Transverse colon (tissue), 4 donors: ENCODE results near the gene WBP1L. TPM values are rescaled to one million over a fixed set of nuclear protein-coding genes. Genes with fewer than 3 reads are reported as not detected.

Source experiments
- DNase-seq: peaks from one replicate; pipeline ENCODE4 v3.0.0-alpha.2; 2019
- H3K27ac ChIP-seq, 4 donors: fragments of 200-600 bp; sonication (generic); 2 replicates each; pipeline ENCODE4 v1.5.1; 2016 to 2018; ENCODE audit warnings: inconsistent platforms in 4 of 4
- H3K27me3 ChIP-seq: fragments of 200-600 bp; sonication (generic); 2 replicates; pipeline ENCODE4 v1.5.1; 2017; ENCODE audit warnings: inconsistent platforms
- H3K36me3 ChIP-seq, 4 donors: fragments of 200-600 bp; sonication (generic); 2 replicates each; pipeline ENCODE4 v1.5.1; 2017 to 2019; ENCODE audit warnings: inconsistent platforms in 4 of 4
- H3K4me1 ChIP-seq, 4 donors: fragments of 200-600 bp; sonication (generic); 2 replicates each; pipeline ENCODE4 v1.5.1; 2017 to 2020; ENCODE audit warnings: inconsistent platforms in 4 of 4
- H3K4me3 ChIP-seq, 4 donors: fragments of 200-600 bp; sonication (generic); 1 replicate in 1 of 4; 2 replicates in 3 of 4; pipeline versions ENCODE4 v1.5.1 to v1.6.1; 2017 to 2019; ENCODE audit warnings: inconsistent platforms in 4 of 4
- H3K9me3 ChIP-seq, 2 donors: fragments of 200-600 bp; sonication (generic); 2 replicates each; pipeline ENCODE4 v1.5.1; 2017 to 2019; ENCODE audit warnings: inconsistent platforms in 2 of 2
- CTCF ChIP-seq, 5 experiments: fragments of 200-600 bp in 3 of 5; fragments of 450-650 bp in 2 of 5; sonication (generic) in 3 of 5; IDR thresholded peaks; 1 replicate in 2 of 5; 2 replicates in 3 of 5; pipeline ENCODE4 v1.5.1; 2016 to 2017; ENCODE audit warnings: antibody characterized with exemption in 5 of 5, inconsistent platforms in 3 of 5, mild to moderate bottlenecking in 2 of 5, moderate library complexity in 1 of 5
- EP300 ChIP-seq: sonication (generic); formaldehyde crosslinking; IDR thresholded peaks from one replicate; pipeline ENCODE4 v1.6.1; 2017; ENCODE audit warnings: antibody characterized with exemption, low read depth
- POLR2A ChIP-seq: fragments of 450-650 bp; IDR thresholded peaks from one replicate; pipeline ENCODE4 v1.6.1; 2016; ENCODE audit warnings: antibody characterized with exemption, mild to moderate bottlenecking, moderate library complexity
- POLR2AphosphoS5 ChIP-seq, 3 donors: sonication (generic); formaldehyde crosslinking; IDR thresholded peaks; one replicate each; pipeline ENCODE4 v1.6.1; 2016; ENCODE audit warnings: antibody characterized with exemption in 3 of 3
- WGBS, 2 donors: methylation state at CpG; one replicate each; pipeline ENCODE4 v1.1.5; 2018; ENCODE audit warnings: low coverage in 1 of 2; 5-methylcytosine and 5-hydroxymethylcytosine counted together
- in situ Hi-C, 4 donors: fragments of 200-750 bp; cut with MboI; loops; one replicate each; pipeline versions ENCODE4 v1.15.0 to v1.15.1; 2017; ENCODE audit warnings: low sequenced_read_pairs in 3 of 4, low pct_ligation_motif_present in 1 of 4, low pct_unique_long_range_greater_than_20kb in 1 of 4
- intact Hi-C: fragments of 100-400 bp; cut with DNase I; formaldehyde crosslinking; loops from one replicate; pipeline ENCODE4 v1.15.1; 2023; ENCODE audit warnings: low total_unique reads
- total RNA-seq, 4 donors: library from RNA; depleted of rRNA; stranded (reverse); fragments of >200 nt; gene quantifications; one replicate each; pipeline ENCODE4 v1.1.0, GENCODE V29; 2016

WBP1L gene
- total RNA-seq, 4 donors from 2014 or later, result 68.9 to 168 (median 129) TPM

- Histone ChIP-seq H3K27me3 (no peaks in the 10 kb centered on the region), H3K27ac (peak overlapping the region; percentile 90 to 95 (median 92)), H3K9me3 (no peaks in the 10 kb centered on the region), H3K4me3 (peak overlapping the region in 3 of 4 donors; percentile 78 to 92 (median 78)), H3K36me3 (no peaks in the 10 kb centered on the region), H3K4me1 (peaks cover 0 to 26% (median 20%) of the 10 kb centered on the region in 4 donors)
- DNase-seq, result no peak
- TF ChIP-seq CTCF (IDR thresholded peaks at IDR 0.05) (no peak), POLR2AphosphoS5 (IDR thresholded peaks at IDR 0.05) (no peak), POLR2A (no peak), EP300 (no peak)
- in situ Hi-C loops (loop anchor here in 2 of 4 donors (25.0 kb wide), 1 partner anchor 317 kb away; no protein-coding TSS in a partner anchor), intact Hi-C loops (no loop called here)
- 66 to 70% methylated on average over 4 of the region's 4 CpGs for WGBS, 2 donors
Measured at GRCh38 chr10:102745157-102745556, 1.4 kb downstream of the WBP1L start.

- no peaks in the 10 kb centered on the region for H3K36me3 ChIP-seq
- H3K27ac ChIP-seq, result peak overlapping the region; percentile 75 to 78 (median 76)
- whole genome bisulfite sequencing, 2 donors, result 40 to 74% methylated on average over 1 to 9 of the region's 9 CpGs
Measured at GRCh38 chr10:102752266-102752930, 8.7 kb downstream of the WBP1L start.

GRCh38 chr10:102752934-102753664 lies 9.4 kb downstream of the WBP1L start:
- in situ Hi-C loops (no loop called here), intact Hi-C loops (no loop called here)
- TF ChIP-seq POLR2A, result no peak
- TF ChIP-seq POLR2AphosphoS5 (IDR thresholded peaks at IDR 0.05), result peak in 2 of 3 donors; percentile 20 to 54
- no peak for TF ChIP-seq EP300
- peak; percentile 30 to 55 (median 41) for TF ChIP-seq CTCF (IDR thresholded peaks at IDR 0.05)
- Histone ChIP-seq H3K27me3 (no peaks in the 10 kb centered on the region), H3K4me3 (no peak overlapping the region), H3K4me1 (peaks cover 10 to 23% (median 18%) of the 10 kb centered on the region in 4 donors), H3K9me3 (no peaks in the 10 kb centered on the region), H3K36me3 (no peaks in the 10 kb centered on the region), H3K27ac (peak overlapping the region; percentile 75 to 78 (median 76))
- no peak for DNase-seq
- WGBS, 2 donors, result 69 to 81% methylated on average over 1 to 4 of the region's 4 CpGs

More at GRCh38 chr10:102752266-102752930, 8.7 kb downstream of the WBP1L start:
- TF ChIP-seq CTCF (IDR thresholded peaks at IDR 0.05) (no peak), POLR2AphosphoS5 (IDR thresholded peaks at IDR 0.05) (peak in 2 of 3 donors; percentile 21 to 42), POLR2A (no peak), EP300 (no peak)
- intact Hi-C loops, result no loop called here
- in situ Hi-C loops, result no loop called here
- H3K4me1 ChIP-seq, result peaks cover 10 to 23% (median 18%) of the 10 kb centered on the region in 4 donors
- H3K27me3 ChIP-seq, result no peaks in the 10 kb centered on the region
- peak; percentile 13 for DNase-seq
- no peaks in the 10 kb centered on the region for H3K9me3 ChIP-seq
- H3K4me3 ChIP-seq, result no peak overlapping the region

- Histone ChIP-seq H3K27ac (peak overlapping the region; percentile 75 to 78 (median 76)), H3K4me3 (no peak overlapping the region), H3K36me3 (no peaks in the 10 kb centered on the region), H3K4me1 (peaks cover 10 to 30% (median 22%) of the 10 kb centered on the region in 4 donors), H3K9me3 (no peaks in the 10 kb centered on the region), H3K27me3 (no peaks in the 10 kb centered on the region)
- intact Hi-C loops (no loop called here), in situ Hi-C loops (no loop called here)
- TF ChIP-seq CTCF (IDR thresholded peaks at IDR 0.05), result no peak
- TF ChIP-seq POLR2A, result no peak
- TF ChIP-seq POLR2AphosphoS5 (IDR thresholded peaks at IDR 0.05), result no peak
- no peak for TF ChIP-seq EP300
- 68 to 73% methylated on average over 1 of the region's 1 CpG for WGBS, 2 donors
- DNase-seq, result no peak
Measured at GRCh38 chr10:102753718-102754117, 10.0 kb downstream of the WBP1L start.
